GM21515 (cell line): ENCODE results near the gene SDK1.
"Not testable (repeated sequence)": the region's sequence is repeated elsewhere in the genome, so short reads cannot be mapped to it uniquely, and the experiment has no call there.

ENCODE experiments used
- ATAC-seq: cut with Tn5 transposase; IDR thresholded peaks from one replicate; pipeline ENCODE4 v1.9.1; 2021; ENCODE audit not compliant: unreplicated experiment

Gene SDK1

DNA sequence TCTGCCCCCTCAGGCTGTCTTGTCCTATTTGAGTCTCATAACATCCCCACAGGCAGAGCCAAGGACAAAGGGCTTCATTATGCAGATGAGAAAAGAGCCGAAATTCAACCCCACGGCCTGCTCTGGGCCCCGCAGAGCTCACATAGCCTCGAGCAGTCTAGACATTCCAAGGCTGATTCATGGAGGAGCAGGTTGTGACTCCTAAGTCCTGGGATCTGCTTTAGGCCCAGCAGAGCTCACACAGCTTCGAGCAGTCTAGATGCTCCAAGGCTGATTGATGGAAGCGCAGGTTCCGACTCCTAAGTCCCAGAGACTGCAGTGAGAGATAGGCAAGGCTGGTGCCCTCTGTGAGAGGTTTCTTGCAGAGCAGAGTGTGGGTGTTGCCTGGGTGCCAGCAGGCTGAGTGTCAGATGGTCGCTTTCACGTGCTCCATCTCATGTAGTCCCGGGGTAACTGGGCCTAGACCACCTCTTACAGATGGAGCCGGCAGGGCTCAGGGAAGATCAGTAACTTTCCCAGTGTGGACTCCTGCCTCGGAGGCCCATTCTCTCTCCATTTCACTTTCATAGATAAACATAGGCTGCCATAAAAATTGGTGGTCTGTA lies 944.9 kb downstream of the SDK1 start:
- ATAC-seq, result no peak

- ATAC-seq, result no peak
These were observed 945.5 kb downstream of the SDK1 start for GRCh38 chr7:4246536-4246935.

DNA sequence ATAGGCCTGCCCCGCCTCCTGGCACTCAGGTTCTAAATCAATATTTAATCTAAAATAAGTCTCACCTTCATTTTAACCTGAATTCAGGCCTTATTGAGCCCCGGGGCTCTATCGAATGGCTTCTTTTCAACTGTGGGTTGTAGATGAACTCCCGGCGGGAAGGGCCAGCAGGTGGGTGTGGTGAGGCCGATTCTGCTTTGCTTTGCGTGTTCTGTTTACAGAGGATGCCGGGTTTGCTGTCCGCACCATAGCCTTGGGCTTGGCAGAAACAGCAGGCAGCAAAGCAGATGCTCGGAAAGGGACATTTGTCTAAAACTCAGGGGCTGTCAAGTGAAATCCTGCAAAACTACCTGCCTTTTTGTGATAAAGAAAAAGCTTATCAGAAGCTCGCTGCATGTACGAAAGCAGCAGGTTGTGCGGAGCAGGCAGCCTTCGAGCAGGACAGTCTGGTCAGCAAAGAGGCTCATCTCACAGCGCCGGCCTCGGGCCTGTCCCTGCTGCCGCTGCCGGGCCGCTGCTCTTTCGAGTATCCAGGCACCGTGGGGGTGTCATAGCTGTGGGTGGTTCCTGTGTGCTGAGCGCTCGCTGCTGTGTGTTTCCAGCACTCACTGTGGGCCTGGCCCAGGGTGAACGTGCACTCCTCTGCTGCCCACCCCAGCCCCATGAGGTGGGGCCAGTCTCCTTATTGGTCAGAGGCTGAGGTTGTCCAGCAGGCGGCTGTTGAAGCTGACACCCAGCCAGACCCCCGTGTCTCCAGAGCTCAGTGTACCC lies 946.2 kb downstream of the SDK1 start:
- ATAC-seq, result no peak

DNA sequence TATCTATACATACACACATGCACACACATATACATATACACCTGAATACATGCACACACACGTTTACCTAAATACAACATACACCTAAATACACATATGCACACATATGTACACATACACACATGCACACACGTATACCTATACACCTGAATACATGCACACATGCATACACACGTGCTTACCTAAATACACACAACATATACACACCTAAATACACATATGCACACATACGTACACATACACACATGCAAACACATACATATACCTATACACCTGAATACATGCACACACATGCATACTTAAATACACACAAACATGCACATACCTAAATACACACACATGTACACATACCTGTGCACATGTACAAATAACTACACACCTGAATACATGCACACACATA lies 947.2 kb downstream of the SDK1 start:
- ATAC-seq, result no peak

- no peak for ATAC-seq
These were observed 948.2 kb downstream of the SDK1 start for GRCh38 chr7:4249241-4249640.

GRCh38 chr7:4255336-4255735 lies 954.3 kb downstream of the SDK1 start:
- ATAC-seq, result no peak

GRCh38 chr7:4256286-4256685 lies 955.2 kb downstream of the SDK1 start:
- no peak for ATAC-seq

DNA sequence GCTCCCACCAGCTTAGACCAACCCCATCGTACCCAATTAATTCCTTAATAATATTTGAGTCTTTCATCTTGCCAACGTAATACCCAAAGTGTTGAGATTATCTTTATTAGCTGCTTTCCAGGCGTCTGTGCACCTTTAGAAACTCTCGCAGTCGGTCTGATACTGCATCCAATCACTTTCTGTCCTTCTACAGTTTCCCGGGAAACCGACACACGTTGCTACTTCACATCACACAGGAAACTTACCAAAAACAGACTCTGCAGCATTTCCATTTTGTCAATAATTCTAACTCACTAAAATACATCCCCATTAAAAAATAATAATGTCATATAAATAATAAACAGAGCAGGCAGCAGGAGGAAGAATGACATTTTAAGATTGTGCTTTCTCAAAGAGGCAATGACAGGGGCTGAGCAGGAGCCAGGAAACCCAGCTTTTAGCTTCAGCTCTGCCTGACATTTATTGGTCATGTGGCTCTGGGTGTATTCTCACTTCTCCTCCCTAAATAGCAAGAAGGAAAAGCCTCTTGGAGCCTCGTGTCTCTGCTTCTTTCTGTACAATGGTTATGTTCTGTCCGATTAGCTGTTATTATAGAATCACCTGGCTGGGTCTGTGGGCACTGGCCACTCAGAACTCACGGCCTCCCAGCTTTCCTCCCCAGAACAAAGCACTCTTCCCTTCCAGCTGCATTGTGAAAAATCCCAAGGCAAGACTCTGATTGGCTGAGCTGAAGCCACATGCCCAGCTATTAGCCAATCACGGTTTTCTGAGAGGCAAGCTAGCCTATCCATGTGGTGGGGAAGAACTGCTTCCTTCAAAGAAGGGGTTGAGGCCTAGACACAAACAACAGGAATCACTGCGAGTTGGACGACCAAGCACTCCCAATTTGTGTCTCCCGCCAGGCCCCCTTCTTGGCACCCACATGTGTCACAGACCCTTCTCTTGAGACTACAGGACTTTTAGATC lies 956.4 kb downstream of the SDK1 start:
- no peak for ATAC-seq

DNA sequence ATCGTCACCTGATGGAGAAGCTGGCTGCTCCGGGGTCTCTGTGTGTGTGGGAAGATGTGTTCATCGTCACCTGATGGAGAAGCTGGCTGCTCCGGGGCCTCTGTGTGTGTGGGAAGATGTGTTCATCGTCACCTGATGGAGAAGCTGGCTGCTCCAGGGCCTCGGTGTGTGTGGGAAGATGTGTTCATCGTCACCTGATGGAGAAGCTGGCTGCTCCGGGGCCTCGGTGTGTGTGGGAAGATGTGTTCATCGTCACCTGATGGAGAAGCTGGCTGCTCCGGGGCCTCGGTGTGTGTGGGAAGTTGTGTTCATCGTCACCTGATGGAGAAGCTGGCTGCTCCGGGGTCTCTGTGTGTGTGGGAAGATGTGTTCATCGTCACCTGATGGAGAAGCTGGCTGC lies 959.1 kb downstream of the SDK1 start:
- ATAC-seq, result not testable (repeated sequence)

- ATAC-seq, result no peak
These were observed 960.0 kb downstream of the SDK1 start for GRCh38 chr7:4260867-4261600.

DNA sequence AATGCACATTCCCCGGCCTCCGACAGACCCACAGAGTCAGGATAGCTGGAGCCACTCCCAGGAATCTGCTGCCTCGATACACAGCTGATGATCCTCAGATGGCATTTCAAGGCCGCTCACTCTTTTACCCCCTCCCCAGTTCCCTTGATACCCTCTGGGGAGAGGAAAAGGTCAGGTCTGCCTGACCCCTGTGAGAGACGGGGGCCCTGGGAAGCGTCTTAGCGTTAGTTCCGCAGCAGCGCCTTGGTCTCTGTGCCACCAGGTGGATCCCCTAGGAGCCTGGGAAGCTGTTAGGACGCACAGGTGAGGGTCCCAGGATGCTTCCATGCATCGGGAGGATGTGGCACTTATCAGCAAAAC lies 960.5 kb downstream of the SDK1 start:
- no peak for ATAC-seq

DNA sequence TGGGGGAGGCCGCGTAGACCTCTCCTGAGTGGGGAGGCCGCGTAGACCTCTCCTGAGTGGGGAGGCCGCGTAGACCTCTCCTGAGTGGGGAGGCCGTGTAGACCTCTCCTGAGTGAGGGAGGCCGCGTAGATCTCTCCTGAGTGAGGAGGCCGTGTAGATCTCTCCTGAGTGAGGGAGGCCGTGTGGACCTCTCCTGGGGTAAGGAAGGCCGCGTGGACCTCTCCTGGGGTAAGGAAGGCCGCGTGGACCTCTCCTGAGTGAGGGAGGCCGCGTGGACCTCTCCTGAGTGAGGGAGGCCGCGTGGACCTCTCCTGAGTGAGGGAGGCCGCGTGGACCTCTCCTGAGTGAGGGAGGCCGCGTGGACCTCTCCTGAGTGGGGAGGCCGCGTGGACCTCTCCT lies 963.2 kb downstream of the SDK1 start:
- ATAC-seq, result not testable (repeated sequence)

DNA sequence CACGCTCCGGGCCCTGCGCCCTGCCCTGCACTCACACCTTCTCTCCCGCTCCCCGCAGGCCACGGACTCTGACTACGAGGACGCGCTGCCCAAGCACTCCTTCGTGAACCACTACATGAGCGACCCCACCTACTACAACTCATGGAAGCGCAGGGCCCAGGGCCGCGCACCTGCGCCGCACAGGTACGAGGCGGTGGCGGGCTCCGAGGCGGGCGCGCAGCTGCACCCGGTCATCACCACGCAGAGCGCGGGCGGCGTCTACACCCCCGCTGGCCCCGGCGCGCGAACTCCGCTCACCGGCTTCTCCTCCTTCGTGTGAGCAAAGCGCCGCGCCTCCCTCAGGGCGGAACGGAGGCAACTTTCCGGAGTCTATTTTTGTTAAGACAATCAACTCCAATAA lies 964.0 kb downstream of the SDK1 start:
- ATAC-seq, result no peak

DNA sequence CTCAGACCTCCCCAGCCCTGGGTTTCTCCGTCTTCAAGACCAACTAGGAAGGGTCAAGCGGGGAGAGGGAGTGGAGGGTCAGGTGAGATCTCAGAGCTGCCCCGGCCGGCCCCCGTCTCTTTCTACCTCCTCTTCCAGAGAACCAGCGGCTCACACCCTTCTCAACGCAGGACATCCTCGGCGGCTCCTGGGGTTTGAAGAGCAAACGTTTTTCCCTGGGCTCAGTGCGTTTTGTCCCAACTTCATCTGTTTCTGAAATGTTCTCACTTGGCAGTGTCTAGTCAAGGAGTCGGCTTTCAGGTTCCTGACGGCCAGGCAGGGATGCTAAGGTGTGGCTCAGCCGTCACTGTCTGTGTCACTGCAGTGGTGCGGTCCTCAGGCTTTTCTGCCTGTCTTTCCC lies 964.6 kb downstream of the SDK1 start:
- no peak for ATAC-seq

DNA sequence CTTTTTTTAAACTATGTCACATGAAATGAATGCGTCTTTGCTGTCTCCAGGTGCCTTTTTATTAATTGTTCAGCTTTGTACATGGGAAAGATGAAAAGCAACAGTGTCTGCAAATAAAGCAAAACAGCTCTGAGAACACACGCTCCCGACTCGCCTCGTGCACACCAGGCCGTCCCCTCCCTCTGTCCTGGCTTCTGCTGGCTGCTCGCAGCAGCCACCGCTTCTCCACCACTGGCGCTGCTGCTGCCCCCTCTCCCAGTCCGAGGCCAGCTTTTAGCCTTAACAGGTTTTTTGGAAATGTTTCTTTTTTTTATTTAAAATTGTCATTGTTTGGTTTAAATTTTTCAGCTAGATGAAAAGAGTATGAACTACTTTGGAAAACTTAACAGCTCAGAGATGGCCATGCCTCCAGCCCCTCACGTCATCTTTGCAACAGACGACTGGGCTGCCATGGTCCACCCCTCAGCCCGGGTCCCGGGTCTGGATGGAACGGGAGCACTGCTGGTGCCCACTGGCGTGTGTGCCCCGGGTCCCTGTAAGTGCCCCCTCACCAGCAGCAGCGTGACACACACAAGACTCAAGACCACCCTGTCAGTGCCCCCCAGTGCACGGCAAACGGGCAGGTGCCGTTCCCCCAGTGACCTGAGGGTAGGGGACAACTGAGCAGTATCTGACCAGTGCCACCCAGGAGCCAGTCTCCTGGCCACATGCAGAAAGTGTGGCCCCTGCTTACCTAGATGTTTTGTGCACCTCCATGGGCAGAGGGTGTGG lies 965.4 kb downstream of the SDK1 start:
- no peak for ATAC-seq

- no peak for ATAC-seq
These were observed 966.4 kb downstream of the SDK1 start for GRCh38 chr7:4267341-4268039.

DNA sequence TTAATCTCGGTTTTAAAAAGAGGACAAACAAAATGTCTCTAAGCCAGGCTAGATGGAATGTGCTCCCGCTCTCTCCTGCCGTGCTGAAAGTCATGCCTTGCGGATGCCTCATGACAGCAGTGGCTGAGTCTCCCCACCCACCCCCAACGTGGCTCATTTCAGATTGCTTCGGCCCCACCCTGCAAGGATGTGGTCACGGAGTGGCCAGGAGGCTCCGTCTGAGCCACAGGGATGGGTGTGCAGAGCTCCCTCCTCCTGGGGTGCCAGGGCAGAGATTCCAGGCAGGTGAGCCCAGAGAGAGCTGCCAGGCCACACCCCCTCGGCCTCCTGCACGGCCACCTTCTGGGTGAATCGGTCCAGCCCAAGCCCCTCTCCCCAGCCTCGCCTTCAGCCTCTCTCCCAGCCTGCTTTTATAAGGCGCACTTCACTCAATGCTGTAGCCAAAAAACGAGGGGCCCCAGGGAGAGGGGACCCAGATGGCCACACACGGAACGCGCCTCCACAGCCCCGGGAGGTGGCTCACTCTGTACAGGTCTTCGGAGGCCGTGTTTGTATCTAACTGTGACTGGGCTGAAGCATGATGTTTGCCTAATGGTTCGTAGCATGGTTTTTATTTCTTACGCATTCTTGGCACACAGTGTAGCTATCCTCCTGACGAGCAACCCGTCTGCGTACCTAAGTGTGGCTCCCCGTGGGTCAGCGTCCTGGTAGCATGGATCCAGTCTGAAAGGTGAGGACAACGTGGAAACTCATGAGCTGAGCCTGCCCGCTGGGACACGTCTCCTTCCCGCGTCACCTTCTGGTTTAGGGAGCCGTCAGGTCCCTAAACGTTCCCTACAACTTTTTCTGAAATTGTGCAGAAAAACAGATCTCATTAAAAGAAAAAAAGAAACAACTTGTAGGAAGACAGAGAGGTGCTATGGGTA lies 967.3 kb downstream of the SDK1 start:
- ATAC-seq, result no peak

- no peak for ATAC-seq
These were observed 968.0 kb downstream of the SDK1 start for GRCh38 chr7:4269086-4269485.

- ATAC-seq, result no peak
These were observed 968.7 kb downstream of the SDK1 start for GRCh38 chr7:4269746-4270145.
